ENCODE data around the gene DPYD.

DPYD gene

DNA sequence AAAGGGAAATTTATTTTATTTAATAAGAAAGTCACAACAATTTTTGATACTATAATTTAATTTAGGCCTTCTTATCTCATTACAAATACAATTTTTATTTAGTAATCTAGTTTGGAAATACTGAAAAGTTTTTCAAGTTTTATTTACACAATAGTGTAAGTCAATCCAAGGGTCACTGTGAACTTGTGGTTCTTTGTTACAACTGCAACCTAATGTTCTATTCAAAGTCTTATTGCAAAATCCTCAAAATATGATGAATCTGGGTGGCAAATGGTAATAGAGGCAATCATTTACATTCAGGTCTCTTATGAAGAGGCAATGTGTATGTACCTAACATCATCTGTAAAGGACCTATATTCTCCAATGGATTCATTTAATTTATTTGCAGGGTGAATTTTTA, 421.2 kb downstream of the DPYD start:
- no peak for DNase-seq (ENCODE audit: low spot score)
- in situ Hi-C loops (cut with MboI; ENCODE audit: low sequenced_read_pairs, unreplicated experiment), result no loop called here
- TF ChIP-seq, protein P1, sequence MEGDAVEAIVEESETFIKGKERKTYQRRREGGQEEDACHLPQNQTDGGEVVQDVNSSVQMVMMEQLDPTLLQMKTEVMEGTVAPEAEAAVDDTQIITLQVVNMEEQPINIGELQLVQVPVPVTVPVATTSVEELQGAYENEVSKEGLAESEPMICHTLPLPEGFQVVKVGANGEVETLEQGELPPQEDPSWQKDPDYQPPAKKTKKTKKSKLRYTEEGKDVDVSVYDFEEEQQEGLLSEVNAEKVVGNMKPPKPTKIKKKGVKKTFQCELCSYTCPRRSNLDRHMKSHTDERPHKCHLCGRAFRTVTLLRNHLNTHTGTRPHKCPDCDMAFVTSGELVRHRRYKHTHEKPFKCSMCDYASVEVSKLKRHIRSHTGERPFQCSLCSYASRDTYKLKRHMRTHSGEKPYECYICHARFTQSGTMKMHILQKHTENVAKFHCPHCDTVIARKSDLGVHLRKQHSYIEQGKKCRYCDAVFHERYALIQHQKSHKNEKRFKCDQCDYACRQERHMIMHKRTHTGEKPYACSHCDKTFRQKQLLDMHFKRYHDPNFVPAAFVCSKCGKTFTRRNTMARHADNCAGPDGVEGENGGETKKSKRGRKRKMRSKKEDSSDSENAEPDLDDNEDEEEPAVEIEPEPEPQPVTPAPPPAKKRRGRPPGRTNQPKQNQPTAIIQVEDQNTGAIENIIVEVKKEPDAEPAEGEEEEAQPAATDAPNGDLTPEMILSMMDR (IDR thresholded peaks at IDR 0.05; ENCODE audit: borderline replicate concordance, control extremely low read depth, extremely low read depth, insufficient read depth, missing control alignments), result no peak

DNA sequence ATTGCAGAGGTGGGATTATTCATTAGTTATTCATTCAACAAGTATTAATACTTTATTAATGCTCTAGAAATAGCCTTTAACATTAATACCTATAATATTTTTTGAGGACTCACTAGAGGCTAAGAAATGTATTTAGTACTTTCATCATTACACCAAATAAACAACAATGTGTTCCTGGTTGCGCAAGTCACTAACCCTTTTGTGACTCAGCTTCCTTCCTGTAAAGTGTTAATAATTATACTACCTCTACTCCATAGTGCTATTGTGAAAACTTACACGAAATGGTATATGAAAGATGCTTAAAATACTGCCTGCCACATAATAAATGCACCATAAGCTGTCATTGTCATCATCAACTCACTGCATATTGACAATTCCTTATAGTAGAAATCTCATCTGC, 431.0 kb downstream of the DPYD start:
- TF ChIP-seq, protein P1 (IDR thresholded peaks at IDR 0.05; ENCODE audit: borderline replicate concordance, control extremely low read depth, extremely low read depth, insufficient read depth, missing control alignments), result no peak
- in situ Hi-C loops (cut with MboI; ENCODE audit: low sequenced_read_pairs, unreplicated experiment), result no loop called here
- DNase-seq (ENCODE audit: low spot score), result no peak

DNA sequence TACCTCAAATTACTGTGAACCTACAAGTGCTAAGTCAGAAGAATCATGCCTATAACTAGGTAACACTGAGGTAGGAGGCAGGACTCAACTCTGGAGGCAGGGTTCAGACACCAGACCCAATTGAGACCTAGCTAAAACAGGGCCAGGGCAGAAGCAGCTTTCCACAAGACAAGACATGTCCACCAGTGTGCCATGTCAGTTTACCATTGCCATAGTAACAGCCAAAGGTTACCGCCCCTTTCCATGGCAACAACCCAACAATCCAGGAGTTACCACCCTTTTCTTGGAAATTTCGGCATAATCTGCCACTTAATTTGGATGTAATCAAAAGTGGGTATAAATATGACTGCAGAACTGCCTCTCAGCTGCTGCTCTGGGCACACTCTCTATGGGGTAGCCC, 432.3 kb downstream of the DPYD start:
- in situ Hi-C loops (cut with MboI; ENCODE audit: low sequenced_read_pairs, unreplicated experiment), result no loop called here
- TF ChIP-seq, protein P1 (IDR thresholded peaks at IDR 0.05; ENCODE audit: borderline replicate concordance, control extremely low read depth, extremely low read depth, insufficient read depth, missing control alignments), result no peak
- no peak for DNase-seq (ENCODE audit: low spot score)

DNA sequence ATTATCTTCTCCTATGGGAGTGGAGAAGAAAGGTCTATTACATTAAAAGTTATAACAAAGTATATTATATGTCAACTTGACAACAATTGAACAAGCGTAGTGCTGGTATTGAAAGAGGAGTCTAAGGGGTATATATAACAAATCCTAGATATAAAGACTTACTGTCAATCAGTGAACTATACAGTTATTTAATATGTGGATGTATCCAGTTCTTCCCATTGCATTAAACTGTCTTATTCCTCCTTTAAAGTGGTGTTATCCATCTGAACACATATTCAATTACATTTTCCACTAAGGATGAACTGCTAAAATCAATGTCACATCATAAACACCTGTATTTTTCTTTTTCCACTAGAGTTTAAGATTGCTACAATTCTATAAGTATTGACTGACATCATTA, 438.8 kb downstream of the DPYD start:
- in situ Hi-C loops (cut with MboI; ENCODE audit: low sequenced_read_pairs, unreplicated experiment), result no loop called here
- TF ChIP-seq, protein P1 (IDR thresholded peaks at IDR 0.05; ENCODE audit: borderline replicate concordance, control extremely low read depth, extremely low read depth, insufficient read depth, missing control alignments), result no peak

DNA sequence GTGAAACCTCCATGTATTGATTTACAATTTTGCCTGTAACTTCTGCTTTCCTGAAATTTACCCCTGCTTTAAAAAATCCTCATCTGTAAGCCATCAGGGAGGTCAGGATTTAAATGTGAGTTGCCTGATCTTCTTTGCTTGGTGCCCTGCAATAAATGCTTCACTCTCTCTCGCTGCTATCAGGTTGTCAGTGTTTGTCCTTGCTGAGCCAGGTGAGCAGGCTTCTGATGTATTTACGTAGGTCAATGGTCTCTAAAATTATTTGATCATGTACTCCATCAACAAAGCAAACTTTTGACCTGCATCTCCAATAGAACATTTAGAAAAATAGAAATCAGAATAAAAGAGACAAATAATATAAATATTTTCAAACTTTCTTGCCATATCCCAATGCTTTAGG, 453.4 kb downstream of the DPYD start:
- DNase-seq (ENCODE audit: low spot score), result no peak
- TF ChIP-seq, protein P1 (IDR thresholded peaks at IDR 0.05; ENCODE audit: borderline replicate concordance, control extremely low read depth, extremely low read depth, insufficient read depth, missing control alignments), result no peak
- in situ Hi-C loops (cut with MboI; ENCODE audit: low sequenced_read_pairs, unreplicated experiment), result no loop called here

More for the DNA sequence above, 438.8 kb downstream of the DPYD start:
- DNase-seq (ENCODE audit: low spot score), result no peak

DNA sequence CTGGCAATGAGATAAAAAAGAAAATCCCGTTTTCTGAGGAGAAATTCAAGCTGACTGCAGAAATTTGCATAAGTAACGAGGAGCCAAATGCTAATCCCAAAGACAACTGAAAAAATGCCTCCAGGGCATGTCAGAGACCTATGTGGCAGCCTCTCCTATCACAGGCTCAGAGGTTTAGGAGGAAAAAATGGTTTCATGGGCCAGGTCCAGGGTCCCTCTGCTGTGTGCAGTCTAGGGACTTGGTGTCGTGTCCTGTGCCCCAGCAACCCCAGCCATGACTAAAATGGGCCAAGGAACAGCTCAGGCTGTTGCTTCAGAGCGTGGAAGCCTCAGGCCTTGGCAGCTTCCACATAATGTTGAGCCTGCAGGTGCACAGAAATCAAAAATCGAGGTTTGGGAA, 456.5 kb downstream of the DPYD start:
- DNase-seq (ENCODE audit: low spot score), result no peak
- in situ Hi-C loops (cut with MboI; ENCODE audit: low sequenced_read_pairs, unreplicated experiment), result no loop called here
- TF ChIP-seq, protein P1 (IDR thresholded peaks at IDR 0.05; ENCODE audit: borderline replicate concordance, control extremely low read depth, extremely low read depth, insufficient read depth, missing control alignments), result no peak

DNA sequence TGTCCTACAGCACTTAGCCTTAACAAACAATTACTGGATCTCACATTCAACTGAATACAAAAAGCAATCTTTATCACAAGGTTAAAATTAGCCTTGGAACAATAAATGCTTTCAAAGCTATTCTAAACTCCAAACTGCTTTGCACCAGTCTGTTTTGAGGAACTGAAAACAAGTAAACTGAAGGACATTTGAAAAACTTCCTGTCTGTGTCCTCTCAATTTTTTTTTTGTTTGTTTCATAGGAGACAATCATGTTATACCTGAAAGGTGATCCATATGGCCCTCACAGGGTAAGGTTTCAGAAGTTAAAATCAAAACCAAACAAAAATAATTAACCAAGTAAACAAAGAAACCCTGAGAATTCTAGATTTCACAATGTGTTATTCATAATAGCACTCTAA, 459.1 kb downstream of the DPYD start:
- in situ Hi-C loops (cut with MboI; ENCODE audit: low sequenced_read_pairs, unreplicated experiment), result no loop called here
- peak; percentile 18 for DNase-seq (ENCODE audit: low spot score)
- TF ChIP-seq, protein P1 (IDR thresholded peaks at IDR 0.05; ENCODE audit: borderline replicate concordance, control extremely low read depth, extremely low read depth, insufficient read depth, missing control alignments), result no peak
